ENCODE data around the gene POLR3A. TPM values are rescaled to one million over a fixed set of nuclear protein-coding genes. Genes with fewer than 3 reads are reported as not detected.

Gene POLR3A
- total RNA-seq, 1 experiment from 2014 or later = 38.0 TPM

DNA sequence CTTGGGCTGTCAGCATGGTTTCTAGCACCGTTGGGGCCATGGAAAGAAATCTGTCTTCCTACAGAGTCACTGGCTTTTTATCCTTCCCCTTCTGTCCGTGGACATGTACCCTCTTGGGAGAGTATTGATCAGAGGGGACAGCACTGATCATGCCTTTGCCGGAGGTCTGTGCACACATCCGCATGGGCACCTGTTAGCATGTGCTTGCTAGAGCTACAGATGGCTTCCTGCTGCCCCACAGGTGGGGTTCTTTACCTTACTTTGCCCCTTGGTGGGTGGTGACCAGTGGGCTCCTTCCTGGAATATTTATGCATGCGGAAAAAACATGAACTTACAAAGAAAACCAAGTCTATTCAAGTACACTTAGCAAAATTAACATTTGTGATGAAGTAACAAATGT lies 29.2 kb upstream of the POLR3A start:
- Histone ChIP-seq H3K4me2 (ENCODE audit: insufficient read depth, insufficient read length, low read length) (no peak overlapping the region), H4K91ac (ENCODE audit: insufficient read length, low read depth, low read length) (no peak overlapping the region), H3K23me2 (ENCODE audit: insufficient read length, low read depth, low read length, poor library complexity, severe bottlenecking) (no peaks in the 10 kb centered on the region), H3K79me2 (ENCODE audit: insufficient read depth, low read length) (no peaks in the 10 kb centered on the region), H2BK15ac (ENCODE audit: low read depth, low read length) (no peak overlapping the region), H3K23ac (ENCODE audit: insufficient read length, low read depth, low read length) (no peak overlapping the region), H3T11ph (ENCODE audit: low read length) (no peak overlapping the region), H2BK20ac (ENCODE audit: low read depth, low read length, poor library complexity, severe bottlenecking) (no peak overlapping the region), H3K4me1 (ENCODE audit: insufficient read depth, low read length) (no peaks in the 10 kb centered on the region), H2BK120ac (ENCODE audit: low read depth, low read length, poor library complexity, severe bottlenecking) (no peak overlapping the region), H2AFZ (ENCODE audit: low read length) (no peak overlapping the region), H2BK12ac (ENCODE audit: insufficient read length, low read depth, low read length) (no peak overlapping the region), H2BK5ac (ENCODE audit: insufficient read length, low read length) (no peak overlapping the region), H4K5ac (ENCODE audit: insufficient read length, low read depth, low read length) (no peak overlapping the region), H4K20me1 (ENCODE audit: control insufficient read depth, insufficient read depth, insufficient read length) (no peaks in the 10 kb centered on the region), H3K27ac (ENCODE audit: insufficient read length, low read depth, low read length) (no peak overlapping the region), H3K9me3 (ENCODE audit: control insufficient read depth, low read depth, low read length) (no peaks in the 10 kb centered on the region), H3K18ac (ENCODE audit: insufficient read length, low read depth, low read length) (no peak overlapping the region), H2AK5ac (ENCODE audit: insufficient read length, low read length) (no peak overlapping the region), H4K8ac (replicated peaks; ENCODE audit: insufficient read length, low read depth, low read length) (no peak overlapping the region), H3K79me1 (ENCODE audit: insufficient read depth, low read depth, low read length, poor library complexity, severe bottlenecking) (no peaks in the 10 kb centered on the region), H3K14ac (ENCODE audit: insufficient read depth, low read length) (no peak overlapping the region), H3K9ac (ENCODE audit: extremely low read depth, insufficient read length, low read length) (no peak overlapping the region), H3K4ac (ENCODE audit: low read depth, low read length) (no peak overlapping the region), H3K27me3 (ENCODE audit: insufficient read depth, low read length) (no peaks in the 10 kb centered on the region), H3K56ac (ENCODE audit: insufficient read length, low read depth, low read length) (no peak overlapping the region)
- Mint-ChIP-seq H3K36me3 (ENCODE audit: insufficient read depth in 1 of 3, low read depth in 3 of 3) (peaks cover 4 to 9% (median 5%) of the 10 kb centered on the region in 3 experiments; a peak in 4 of 7 replicates), H3K4me1 (no peaks in the 10 kb centered on the region), H3K27ac (peak overlapping the region in 1 of 3 experiments; percentile 82; a peak in 2 of 7 replicates), H3K4me3 (no peak overlapping the region; a peak in 1 of 5 replicates), H3K9me3 (no peaks in the 10 kb centered on the region), H3K27me3 (ENCODE audit: low read depth) (no peaks in the 10 kb centered on the region)
- TF ChIP-seq, protein P1, sequence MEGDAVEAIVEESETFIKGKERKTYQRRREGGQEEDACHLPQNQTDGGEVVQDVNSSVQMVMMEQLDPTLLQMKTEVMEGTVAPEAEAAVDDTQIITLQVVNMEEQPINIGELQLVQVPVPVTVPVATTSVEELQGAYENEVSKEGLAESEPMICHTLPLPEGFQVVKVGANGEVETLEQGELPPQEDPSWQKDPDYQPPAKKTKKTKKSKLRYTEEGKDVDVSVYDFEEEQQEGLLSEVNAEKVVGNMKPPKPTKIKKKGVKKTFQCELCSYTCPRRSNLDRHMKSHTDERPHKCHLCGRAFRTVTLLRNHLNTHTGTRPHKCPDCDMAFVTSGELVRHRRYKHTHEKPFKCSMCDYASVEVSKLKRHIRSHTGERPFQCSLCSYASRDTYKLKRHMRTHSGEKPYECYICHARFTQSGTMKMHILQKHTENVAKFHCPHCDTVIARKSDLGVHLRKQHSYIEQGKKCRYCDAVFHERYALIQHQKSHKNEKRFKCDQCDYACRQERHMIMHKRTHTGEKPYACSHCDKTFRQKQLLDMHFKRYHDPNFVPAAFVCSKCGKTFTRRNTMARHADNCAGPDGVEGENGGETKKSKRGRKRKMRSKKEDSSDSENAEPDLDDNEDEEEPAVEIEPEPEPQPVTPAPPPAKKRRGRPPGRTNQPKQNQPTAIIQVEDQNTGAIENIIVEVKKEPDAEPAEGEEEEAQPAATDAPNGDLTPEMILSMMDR (conservative IDR thresholded peaks at IDR 0.05) = no peak
- no CpG with 5 or more reads among the region's 5 CpGs for WGBS (ENCODE audit: extremely low coverage, insufficient read length, low lambda C conversion rate)
- no peak for DNase-seq
